SK-N-MC (cell line): ENCODE data around the gene NRCAM.

ENCODE experiments used
- DNase-seq: peaks from one replicate; pipeline ENCODE4 v3.0.0-alpha.2; 2011; ENCODE audit warnings: low read depth, low spot score
- H3K27ac ChIP-seq: fragments of 200-600 bp; sonication (generic); 2 replicates; pipeline ENCODE4 v1.5.1; 2016; ENCODE audit warnings: mixed run types
- H3K36me3 ChIP-seq: fragments of 200-600 bp; sonication (generic); 2 replicates; pipeline ENCODE4 v1.6.1; 2017; ENCODE audit warnings: antibody characterized with exemption, low read length, mixed read lengths; ENCODE audit not compliant: insufficient read depth
- H3K4me3 ChIP-seq: fragments of 200-600 bp; sonication (generic); 2 replicates; pipeline ENCODE4 v1.5.1; 2016
- H3K9ac ChIP-seq: fragments of 200-600 bp; sonication (generic); 2 replicates; pipeline ENCODE4 v1.8.0; 2017; ENCODE audit warnings: mixed run types, mixed read lengths; ENCODE audit not compliant: insufficient read length
- H3K9me3 ChIP-seq: fragments of 200-600 bp; sonication (generic); 2 replicates; pipeline ENCODE4 v1.6.1; 2017; ENCODE audit warnings: low read depth, mild to moderate bottlenecking, antibody characterized with exemption, low read length, moderate library complexity, mixed read lengths
- EZH2 ChIP-seq: fragments of 200-600 bp; sonication (generic); IDR thresholded peaks from one replicate; pipeline ENCODE4 v1.6.1; 2017; ENCODE audit warnings: antibody characterized with exemption
- FOXP2 ChIP-seq: optimal IDR thresholded peaks from 2 replicates; pipeline ENCODE3; 2011; ENCODE audit warnings: mild to moderate bottlenecking, moderate library complexity; ENCODE audit not compliant: insufficient read depth; ENCODE audit errors: extremely low read length, control extremely low read depth
- POLR2AphosphoS5 ChIP-seq: IDR thresholded peaks from 2 replicates; pipeline ENCODE4 v1.6.1; 2012; ENCODE audit warnings: mild to moderate bottlenecking, low read depth, low read length, borderline replicate concordance

Gene NRCAM

GRCh38 chr7:108324053-108325038, 131.9 kb downstream of the NRCAM start:
- no peak overlapping the region for H3K27ac ChIP-seq
- H3K36me3 ChIP-seq = no peaks in the 10 kb centered on the region
- H3K4me3 ChIP-seq = no peak overlapping the region
- TF ChIP-seq POLR2AphosphoS5 (no peak), EZH2 (no peak), FOXP2 (no peak)
- H3K9me3 ChIP-seq = no peaks in the 10 kb centered on the region
- no peak overlapping the region for H3K9ac ChIP-seq
- no peak for DNase-seq

GRCh38 chr7:108322925-108323832, 133.1 kb downstream of the NRCAM start:
- Histone ChIP-seq H3K9me3 (no peaks in the 10 kb centered on the region), H3K9ac (no peak overlapping the region), H3K36me3 (no peaks in the 10 kb centered on the region), H3K27ac (no peak overlapping the region), H3K4me3 (no peak overlapping the region)
- no peak for DNase-seq
- TF ChIP-seq FOXP2 (no peak), POLR2AphosphoS5 (no peak), EZH2 (no peak)

GRCh38 chr7:108322046-108322445, 134.2 kb downstream of the NRCAM start:
- no peaks in the 10 kb centered on the region for H3K9me3 ChIP-seq
- H3K9ac ChIP-seq = no peak overlapping the region
- no peaks in the 10 kb centered on the region for H3K36me3 ChIP-seq
- TF ChIP-seq POLR2AphosphoS5 = no peak
- no peak for TF ChIP-seq FOXP2
- no peak for TF ChIP-seq EZH2
- peak; percentile 39 for DNase-seq
- no peak overlapping the region; the same call in 1 of the 2 replicates for H3K4me3 ChIP-seq
- peak overlapping the region; percentile 4; the same call in 1 of the 2 replicates for H3K27ac ChIP-seq

- no peak for DNase-seq
- Histone ChIP-seq H3K27ac (0 out of 2 replicates have a peak overlapping the region, but pooled peaks have one; percentile 4), H3K4me3 (no peak overlapping the region; the same call in 1 of the 2 replicates), H3K9me3 (no peaks in the 10 kb centered on the region), H3K9ac (no peak overlapping the region), H3K36me3 (no peaks in the 10 kb centered on the region)
- TF ChIP-seq EZH2 (no peak), POLR2AphosphoS5 (no peak), FOXP2 (no peak)
These were observed 134.9 kb downstream of the NRCAM start for GRCh38 chr7:108321359-108321758.

- no peak overlapping the region for H3K4me3 ChIP-seq
These were observed 139.5 kb downstream of the NRCAM start for GRCh38 chr7:108316708-108317107.

GRCh38 chr7:108314551-108314950, 141.7 kb downstream of the NRCAM start:
- no peak for DNase-seq
- TF ChIP-seq FOXP2 (no peak), EZH2 (no peak), POLR2AphosphoS5 (no peak)

More at GRCh38 chr7:108316708-108317107, 139.5 kb downstream of the NRCAM start:
- Histone ChIP-seq H3K9ac (no peak overlapping the region), H3K36me3 (no peaks in the 10 kb centered on the region), H3K9me3 (no peaks in the 10 kb centered on the region), H3K27ac (no peak overlapping the region)
- no peak for TF ChIP-seq POLR2AphosphoS5
- no peak for TF ChIP-seq EZH2
- TF ChIP-seq FOXP2 = no peak
- DNase-seq = no peak

GRCh38 chr7:108314049-108314448, 142.2 kb downstream of the NRCAM start:
- H3K9ac ChIP-seq = no peak overlapping the region
- no peaks in the 10 kb centered on the region for H3K36me3 ChIP-seq
- TF ChIP-seq FOXP2 (no peak), POLR2AphosphoS5 (no peak), EZH2 (no peak)
- H3K9me3 ChIP-seq = no peaks in the 10 kb centered on the region
- no peak for DNase-seq
- H3K4me3 ChIP-seq = no peak overlapping the region
- H3K27ac ChIP-seq = no peak overlapping the region

More at GRCh38 chr7:108314551-108314950, 141.7 kb downstream of the NRCAM start:
- Histone ChIP-seq H3K27ac (no peak overlapping the region), H3K36me3 (no peaks in the 10 kb centered on the region), H3K9ac (no peak overlapping the region), H3K4me3 (no peak overlapping the region), H3K9me3 (no peaks in the 10 kb centered on the region)

GRCh38 chr7:108313086-108313485, 143.2 kb downstream of the NRCAM start:
- DNase-seq = no peak
- no peaks in the 10 kb centered on the region for H3K9me3 ChIP-seq
- H3K4me3 ChIP-seq = no peak overlapping the region
- no peak overlapping the region for H3K9ac ChIP-seq
- no peak for TF ChIP-seq POLR2AphosphoS5
- TF ChIP-seq EZH2 = no peak
- TF ChIP-seq FOXP2 = no peak
- H3K27ac ChIP-seq = no peak overlapping the region
- H3K36me3 ChIP-seq = no peaks in the 10 kb centered on the region
